Smooth muscle cell (in vitro differentiated cells): Measurements from ENCODE around the gene ORC5. TPM values are rescaled to one million over a fixed set of nuclear protein-coding genes. Genes with fewer than 3 reads are reported as not detected.

Experiments
- DNase-seq: peaks from one replicate; lab custom pipeline; 2025; ENCODE audit not compliant: unreplicated experiment; lab: John Stamatoyannopoulos, UW
- H2AFZ ChIP-seq: fragments of 200-600 bp; sonication (generic); 2 replicates; pipeline ENCODE4 v1.6.0; 2016; ENCODE audit warnings: antibody characterized with exemption, low read depth, mild to moderate bottlenecking
- H3F3A ChIP-seq: fragments of 200-600 bp; sonication (generic); 2 replicates; pipeline ENCODE4 v1.6.0; 2017; ENCODE audit warnings: antibody characterized with exemption, low read depth
- H3K27ac ChIP-seq: fragments of 200-600 bp; sonication (generic); 2 replicates; pipeline ENCODE4 v1.5.1; 2016; ENCODE audit warnings: low read depth, mild to moderate bottlenecking
- H3K27me3 ChIP-seq: fragments of 200-600 bp; sonication (generic); 2 replicates; pipeline ENCODE4 v1.6.1; 2016; ENCODE audit warnings: low read depth, mild to moderate bottlenecking
- H3K36me3 ChIP-seq: fragments of 200-600 bp; sonication (generic); 2 replicates; pipeline ENCODE4 v1.5.1; 2016; ENCODE audit warnings: low read depth
- H3K4me1 ChIP-seq: fragments of 200-600 bp; sonication (generic); 2 replicates; pipeline ENCODE4 v1.5.1; 2016; ENCODE audit warnings: low read depth
- H3K4me2 ChIP-seq: fragments of 200-600 bp; sonication (generic); 2 replicates; pipeline ENCODE4 v1.6.0; 2016; ENCODE audit warnings: mild to moderate bottlenecking
- H3K4me3 ChIP-seq: fragments of 200-600 bp; sonication (generic); 2 replicates; pipeline ENCODE4 v1.5.1; 2016; ENCODE audit warnings: mild to moderate bottlenecking
- H3K79me2 ChIP-seq: fragments of 200-600 bp; sonication (generic); 2 replicates; pipeline ENCODE4 v1.6.0; 2016; ENCODE audit warnings: low read depth, mild to moderate bottlenecking
- H3K9ac ChIP-seq: fragments of 200-600 bp; sonication (generic); 2 replicates; pipeline ENCODE4 v1.6.0; 2016; ENCODE audit warnings: low read depth
- H3K9me3 ChIP-seq: fragments of 200-600 bp; sonication (generic); replicated peaks from 2 replicates; pipeline ENCODE4 v1.5.1; 2016; ENCODE audit warnings: low read depth
- H4K20me1 ChIP-seq: fragments of 200-600 bp; sonication (generic); 2 replicates; pipeline ENCODE4 v1.6.0; 2016; ENCODE audit warnings: low read depth
- WGBS: methylation state at CpG from one replicate; pipeline ENCODE4 v1.1.7; 2016; ENCODE audit warnings: low lambda C conversion rate; 5-methylcytosine and 5-hydroxymethylcytosine counted together
- polyA plus RNA-seq: library from polyadenylated mRNA; unstranded; fragments of >200 nt; fragmentation: Nextera tagmentation; extraction: Ambion mirVana; gene quantifications from 2 replicates; pipeline ENCODE4 v1.2.1, GENCODE V29; 2016
- total RNA-seq: library from RNA; depleted of rRNA; stranded (reverse); fragments of >200 nt; gene quantifications from 2 replicates; pipeline ENCODE4 v1.2.3, GENCODE V29; 2014
- TF ChIP-seq, protein P1 (sequence below): fragments of 200-600 bp; sonication (generic); IDR thresholded peaks from 2 replicates; pipeline ENCODE4 v1.5.1; 2017; ENCODE audit warnings: borderline replicate concordance, mild to moderate bottlenecking, antibody characterized with exemption; ENCODE audit not compliant: insufficient read depth, poor library complexity, severe bottlenecking

Gene ORC5
- total and polyA plus RNA-seq, 2 experiments from 2014 or later = 4.6 to 7.3 TPM

DNA sequence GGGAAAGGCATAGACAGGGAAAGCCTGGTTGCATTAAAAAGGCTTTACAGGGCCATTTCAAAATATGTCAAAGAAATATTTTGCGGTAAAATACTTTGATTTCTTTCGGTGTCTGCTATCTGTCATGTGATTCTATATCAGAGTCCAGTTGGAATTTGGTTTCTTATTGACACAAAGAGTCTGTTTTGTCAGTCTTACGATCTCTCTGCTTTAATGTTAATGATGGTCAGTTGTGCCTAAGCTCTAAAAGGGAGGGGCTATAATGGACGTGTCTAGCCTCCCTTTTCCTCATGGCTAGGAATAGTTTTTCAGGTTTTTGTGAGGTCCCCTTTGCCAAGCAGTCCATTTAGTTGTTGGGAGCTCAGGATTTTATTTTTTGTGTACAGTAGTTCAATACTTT, 31.5 kb downstream of the ORC5 start:
- Histone ChIP-seq H4K20me1 (no peaks in the 10 kb centered on the region), H3K4me3 (no peak overlapping the region), H3K27me3 (no peaks in the 10 kb centered on the region), H3K4me2 (no peak overlapping the region), H3K79me2 (no peaks in the 10 kb centered on the region), H2AFZ (no peak overlapping the region), H3F3A (no peaks in the 10 kb centered on the region), H3K9ac (no peak overlapping the region), H3K4me1 (no peaks in the 10 kb centered on the region), H3K27ac (no peak overlapping the region), H3K36me3 (peaks cover 14% of the 10 kb centered on the region), H3K9me3 (peaks cover 15% of the 10 kb centered on the region)
- 79% methylated on average over 4 of the region's 4 CpGs for WGBS
- DNase-seq = no peak
- TF ChIP-seq, protein P1, sequence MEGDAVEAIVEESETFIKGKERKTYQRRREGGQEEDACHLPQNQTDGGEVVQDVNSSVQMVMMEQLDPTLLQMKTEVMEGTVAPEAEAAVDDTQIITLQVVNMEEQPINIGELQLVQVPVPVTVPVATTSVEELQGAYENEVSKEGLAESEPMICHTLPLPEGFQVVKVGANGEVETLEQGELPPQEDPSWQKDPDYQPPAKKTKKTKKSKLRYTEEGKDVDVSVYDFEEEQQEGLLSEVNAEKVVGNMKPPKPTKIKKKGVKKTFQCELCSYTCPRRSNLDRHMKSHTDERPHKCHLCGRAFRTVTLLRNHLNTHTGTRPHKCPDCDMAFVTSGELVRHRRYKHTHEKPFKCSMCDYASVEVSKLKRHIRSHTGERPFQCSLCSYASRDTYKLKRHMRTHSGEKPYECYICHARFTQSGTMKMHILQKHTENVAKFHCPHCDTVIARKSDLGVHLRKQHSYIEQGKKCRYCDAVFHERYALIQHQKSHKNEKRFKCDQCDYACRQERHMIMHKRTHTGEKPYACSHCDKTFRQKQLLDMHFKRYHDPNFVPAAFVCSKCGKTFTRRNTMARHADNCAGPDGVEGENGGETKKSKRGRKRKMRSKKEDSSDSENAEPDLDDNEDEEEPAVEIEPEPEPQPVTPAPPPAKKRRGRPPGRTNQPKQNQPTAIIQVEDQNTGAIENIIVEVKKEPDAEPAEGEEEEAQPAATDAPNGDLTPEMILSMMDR = no peak

DNA sequence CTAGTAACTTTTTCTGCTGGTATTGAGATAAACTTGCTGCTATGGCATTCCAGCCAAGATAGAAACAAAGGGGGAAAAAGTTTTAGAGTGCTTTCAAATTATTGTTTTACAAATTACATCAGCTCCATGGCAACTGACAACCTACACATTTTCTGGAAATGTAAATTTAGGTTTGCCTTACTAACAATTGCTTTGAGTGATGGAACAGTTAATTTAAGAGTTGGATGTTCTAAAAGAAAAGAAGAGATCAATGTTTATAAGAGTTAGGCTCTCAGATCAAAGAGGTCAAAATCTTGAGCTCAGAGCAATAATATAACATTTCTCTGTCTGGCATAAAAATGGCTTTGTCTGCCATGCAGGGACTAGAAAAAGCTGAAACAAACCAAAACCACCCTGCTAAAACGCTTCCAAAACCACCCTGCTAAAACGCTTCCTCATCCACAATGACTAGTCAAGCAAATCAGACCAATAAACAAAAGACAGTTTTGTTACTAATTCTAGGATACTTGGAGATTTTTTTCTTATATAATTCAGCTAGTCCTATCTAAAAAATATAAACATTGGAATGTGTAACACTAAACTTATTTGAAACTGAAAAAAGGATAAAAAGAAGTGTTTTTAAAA, 32.3 kb downstream of the ORC5 start:
- no peaks in the 10 kb centered on the region for H3F3A ChIP-seq
- no peaks in the 10 kb centered on the region for H3K79me2 ChIP-seq
- no peak overlapping the region for H3K4me2 ChIP-seq
- no peak overlapping the region for H3K4me3 ChIP-seq
- DNase-seq = no peak
- no peaks in the 10 kb centered on the region for H3K27me3 ChIP-seq
- WGBS = 71% methylated on average over 2 of the region's 2 CpGs
- H3K4me1 ChIP-seq = no peaks in the 10 kb centered on the region
- H3K9ac ChIP-seq = no peak overlapping the region
- TF ChIP-seq, protein P1 = no peak
- no peak overlapping the region for H2AFZ ChIP-seq
- H3K9me3 ChIP-seq = peaks cover 15% of the 10 kb centered on the region
- no peak overlapping the region for H3K27ac ChIP-seq
- no peaks in the 10 kb centered on the region for H4K20me1 ChIP-seq
- H3K36me3 ChIP-seq = peaks cover 14% of the 10 kb centered on the region

- no peak for DNase-seq
- Histone ChIP-seq H3K4me3 (no peak overlapping the region), H4K20me1 (no peaks in the 10 kb centered on the region), H3F3A (no peaks in the 10 kb centered on the region), H3K9me3 (peaks cover 15% of the 10 kb centered on the region), H3K36me3 (peaks cover 11% of the 10 kb centered on the region), H3K4me2 (no peak overlapping the region), H3K4me1 (no peaks in the 10 kb centered on the region), H3K9ac (no peak overlapping the region), H3K27ac (no peak overlapping the region), H3K27me3 (no peaks in the 10 kb centered on the region), H2AFZ (no peak overlapping the region), H3K79me2 (no peaks in the 10 kb centered on the region)
- WGBS = 91% methylated on average over 2 of the region's 2 CpGs
- TF ChIP-seq, protein P1 = no peak
Measured at GRCh38 chr7:104174798-104175197, 33.0 kb downstream of the ORC5 start.

DNA sequence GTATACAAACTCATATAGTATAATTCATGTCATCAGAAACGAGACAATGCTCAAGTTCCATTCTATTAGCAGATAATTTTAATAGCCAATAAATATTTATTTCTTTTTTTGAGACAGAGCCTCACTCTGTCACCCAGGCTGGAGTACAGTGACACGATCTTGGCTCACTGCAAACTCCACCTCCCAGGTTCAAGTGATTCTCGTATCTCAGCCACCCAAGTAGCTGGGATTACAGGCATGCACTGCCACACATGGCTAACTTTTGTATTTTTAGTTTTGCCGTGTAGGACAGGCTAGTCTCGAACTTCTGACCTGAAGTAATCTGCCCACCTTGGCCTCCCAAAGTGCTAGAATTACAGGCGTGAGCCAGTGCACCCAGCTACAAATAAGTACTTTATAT, 45.7 kb downstream of the ORC5 start:
- no peak overlapping the region for H2AFZ ChIP-seq
- 81% methylated on average over 6 of the region's 6 CpGs for WGBS
- no peaks in the 10 kb centered on the region for H3K36me3 ChIP-seq
- H3F3A ChIP-seq = no peaks in the 10 kb centered on the region
- no peak overlapping the region for H3K4me3 ChIP-seq
- TF ChIP-seq, protein P1 = no peak
- no peak overlapping the region for H3K27ac ChIP-seq
- H3K79me2 ChIP-seq = no peaks in the 10 kb centered on the region
- no peaks in the 10 kb centered on the region for H3K27me3 ChIP-seq
- H4K20me1 ChIP-seq = no peaks in the 10 kb centered on the region
- H3K4me1 ChIP-seq = no peaks in the 10 kb centered on the region
- DNase-seq = no peak
- H3K4me2 ChIP-seq = no peak overlapping the region
- H3K9ac ChIP-seq = no peak overlapping the region
- no peaks in the 10 kb centered on the region for H3K9me3 ChIP-seq
